Neuron (in vitro differentiated cells): ENCODE measurements around the gene PEF1.
"Not testable (repeated sequence)": the region's sequence is repeated elsewhere in the genome, so short reads cannot be mapped to it uniquely, and the experiment has no call there.

Experiments
- H2AFZ ChIP-seq: one replicate; pipeline ENCODE4 v1.6.1; 2013; ENCODE audit warnings: low read depth, mild to moderate bottlenecking, inconsistent platforms, low read length, moderate library complexity
- H3K27me3 ChIP-seq: one replicate; pipeline ENCODE4 v1.6.1; 2013; ENCODE audit warnings: low read length; ENCODE audit not compliant: insufficient read depth
- H3K36me3 ChIP-seq: one replicate; pipeline ENCODE4 v1.6.1; 2013; ENCODE audit warnings: low read length; ENCODE audit not compliant: insufficient read depth
- H3K4me1 ChIP-seq: one replicate; pipeline ENCODE4 v1.6.1; 2013; ENCODE audit warnings: low read length; ENCODE audit not compliant: insufficient read depth
- H3K4me3 ChIP-seq: 2 replicates; pipeline ENCODE4 v1.5.1; 2013; ENCODE audit warnings: mild to moderate bottlenecking, low read length, moderate library complexity
- H3K9me3 ChIP-seq: one replicate; pipeline ENCODE4 v1.6.1; 2013; ENCODE audit warnings: low read length

The PEF1 gene

GRCh38 chr1:31595836-31596736 is 48.6 kb downstream of the PEF1 start:
- H2AFZ ChIP-seq: no peak overlapping the region
- no peak overlapping the region for H3K4me3 ChIP-seq
- H3K27me3 ChIP-seq: peaks cover 24% of the 10 kb centered on the region
- no peaks in the 10 kb centered on the region for H3K36me3 ChIP-seq
- no peaks in the 10 kb centered on the region for H3K9me3 ChIP-seq
- no peaks in the 10 kb centered on the region for H3K4me1 ChIP-seq

DNA sequence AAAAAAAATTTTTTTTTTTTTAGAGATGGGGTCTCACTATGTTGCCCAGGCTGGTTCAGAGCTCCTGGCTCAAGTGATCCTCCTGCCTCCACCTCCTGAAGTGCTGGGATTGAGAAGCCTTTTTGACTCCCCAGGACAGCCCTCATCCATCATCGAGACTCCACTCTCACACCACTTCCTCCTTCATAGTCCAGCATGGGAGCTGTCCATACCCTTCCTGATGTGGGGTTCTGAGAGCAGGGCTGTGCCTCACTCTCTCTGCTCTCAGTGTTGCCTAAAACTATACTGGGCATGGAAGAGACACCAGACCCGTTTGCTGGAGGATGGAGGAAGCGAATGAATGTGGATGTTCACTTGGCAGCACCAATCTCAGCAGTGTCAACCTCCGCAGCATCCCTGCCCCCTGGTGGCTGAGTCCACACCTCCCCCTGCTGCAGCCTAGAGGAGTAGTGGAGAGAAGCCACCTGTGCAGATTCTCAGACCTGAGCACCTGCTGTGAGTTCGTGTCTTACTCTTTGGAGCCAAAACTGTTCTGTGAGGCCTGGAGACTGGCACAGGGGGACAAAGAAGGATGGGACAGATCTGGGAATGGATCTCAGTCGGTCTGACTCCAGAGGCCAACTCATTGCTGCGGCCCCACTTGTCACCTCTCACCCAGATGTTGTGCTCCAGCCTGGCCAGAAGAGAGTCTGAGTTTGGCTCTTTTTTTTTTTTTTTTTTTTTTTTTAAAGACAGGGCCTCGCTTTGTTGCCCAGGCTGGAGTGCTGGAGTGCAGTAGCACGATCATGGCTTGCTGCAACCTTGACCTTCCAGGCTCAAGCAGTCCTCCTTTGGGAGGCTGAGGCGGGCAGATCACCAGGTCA is 50.7 kb downstream of the PEF1 start:
- H3K4me1 ChIP-seq: no peaks in the 10 kb centered on the region
- no peaks in the 10 kb centered on the region for H3K9me3 ChIP-seq
- H3K36me3 ChIP-seq: no peaks in the 10 kb centered on the region
- H3K27me3 ChIP-seq: peaks cover 26% of the 10 kb centered on the region
- no peak overlapping the region for H3K4me3 ChIP-seq
- no peak overlapping the region for H2AFZ ChIP-seq

- Histone ChIP-seq H3K9me3 (no peaks in the 10 kb centered on the region), H3K4me3 (no peak overlapping the region), H3K36me3 (no peaks in the 10 kb centered on the region), H2AFZ (no peak overlapping the region), H3K27me3 (peaks cover 28% of the 10 kb centered on the region), H3K4me1 (no peaks in the 10 kb centered on the region)
Measured at GRCh38 chr1:31593136-31593665, 51.5 kb downstream of the PEF1 start.

- H3K27me3 ChIP-seq: peaks cover 27% of the 10 kb centered on the region
Measured at GRCh38 chr1:31592132-31592531, 52.5 kb downstream of the PEF1 start.

GRCh38 chr1:31591425-31592093 is 53.1 kb downstream of the PEF1 start:
- H3K27me3 ChIP-seq: peaks cover 27% of the 10 kb centered on the region
- H3K9me3 ChIP-seq: no peaks in the 10 kb centered on the region
- H3K36me3 ChIP-seq: no peaks in the 10 kb centered on the region
- H3K4me3 ChIP-seq: no peak overlapping the region
- no peaks in the 10 kb centered on the region for H3K4me1 ChIP-seq
- H2AFZ ChIP-seq: no peak overlapping the region

More at GRCh38 chr1:31592132-31592531, 52.5 kb downstream of the PEF1 start:
- Histone ChIP-seq H3K4me1 (no peaks in the 10 kb centered on the region), H3K36me3 (no peaks in the 10 kb centered on the region), H3K9me3 (no peaks in the 10 kb centered on the region), H2AFZ (no peak overlapping the region), H3K4me3 (no peak overlapping the region)

DNA sequence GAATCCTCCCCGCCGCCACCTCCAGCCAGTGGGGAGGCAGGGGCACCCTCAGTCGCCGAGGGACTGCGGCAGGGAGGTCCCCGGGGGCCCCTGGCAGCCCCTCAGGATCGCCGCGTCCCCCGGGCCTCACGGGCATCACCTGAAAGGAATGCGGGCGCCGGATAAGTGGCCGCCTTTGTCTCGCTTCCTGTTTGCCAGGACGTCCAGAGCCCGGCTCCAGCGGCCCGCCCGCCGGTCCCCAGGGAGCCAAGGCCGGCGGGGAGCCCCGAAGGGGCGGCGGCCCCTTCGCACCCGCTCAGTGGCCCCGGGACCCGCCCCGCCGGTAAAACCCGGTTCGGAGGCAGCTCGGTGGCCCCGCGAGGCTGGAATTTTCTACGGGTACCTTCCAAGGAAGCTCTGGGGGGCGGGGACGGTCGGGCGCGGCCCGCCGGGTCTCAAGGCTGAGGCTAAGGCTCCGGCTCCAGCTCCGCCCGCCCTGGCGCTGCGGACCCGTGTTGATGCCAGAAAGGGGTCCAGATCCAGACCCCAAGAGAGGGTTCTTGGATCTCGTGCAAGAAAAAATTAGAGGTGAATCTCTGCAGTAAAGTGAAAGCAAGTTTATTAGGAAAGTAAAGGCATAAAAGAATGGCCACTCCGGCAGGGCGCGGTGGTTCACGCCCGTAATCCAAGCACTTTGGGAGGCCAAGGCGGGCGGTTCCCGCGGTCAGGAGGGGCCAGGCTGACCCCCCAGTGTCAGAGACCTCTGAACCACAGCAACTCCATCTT is 55.7 kb downstream of the PEF1 start:
- H3K9me3 ChIP-seq: no peaks in the 10 kb centered on the region
- H3K4me1 ChIP-seq: no peaks in the 10 kb centered on the region
- no peaks in the 10 kb centered on the region for H3K36me3 ChIP-seq
- H3K27me3 ChIP-seq: peaks cover 42% of the 10 kb centered on the region
- no peak overlapping the region for H3K4me3 ChIP-seq
- H2AFZ ChIP-seq: no peak overlapping the region

DNA sequence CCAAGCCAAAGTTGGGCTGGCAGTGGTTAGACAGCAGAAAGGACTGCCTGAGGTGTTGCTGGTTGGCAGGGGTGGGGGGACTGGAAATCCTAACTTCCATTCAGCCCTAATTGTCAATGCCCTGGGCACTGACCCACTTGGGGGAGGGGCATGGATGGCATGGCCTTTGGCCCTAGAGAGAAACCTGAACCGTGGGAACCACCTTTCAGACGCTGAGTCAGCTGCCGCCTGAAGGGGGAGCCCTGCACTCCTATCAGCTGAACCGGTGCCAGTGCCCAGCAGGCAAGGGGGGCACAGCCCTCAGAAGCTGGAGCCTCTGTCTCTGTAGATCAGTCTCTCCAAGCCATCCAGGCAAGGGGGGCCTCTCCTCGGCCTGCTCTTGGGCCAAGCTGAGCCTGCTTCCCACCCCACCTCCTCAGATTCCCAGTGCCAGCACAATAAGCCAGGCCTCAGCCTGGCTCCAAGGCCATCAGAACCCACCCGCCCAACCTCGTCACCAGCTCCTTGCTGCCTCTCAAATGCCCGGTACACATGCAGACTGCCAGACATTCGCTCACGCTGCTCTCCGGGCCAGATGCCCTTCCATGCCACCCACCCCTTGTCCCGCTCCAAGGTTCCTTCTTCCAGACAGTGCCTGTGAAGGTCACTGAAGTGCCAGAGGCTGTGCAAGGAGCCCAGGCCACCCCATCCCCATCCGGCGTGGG is 56.8 kb downstream of the PEF1 start:
- Histone ChIP-seq H2AFZ (no peak overlapping the region), H3K4me3 (no peak overlapping the region), H3K9me3 (no peaks in the 10 kb centered on the region), H3K36me3 (no peaks in the 10 kb centered on the region), H3K27me3 (peaks cover 48% of the 10 kb centered on the region), H3K4me1 (no peaks in the 10 kb centered on the region)

DNA sequence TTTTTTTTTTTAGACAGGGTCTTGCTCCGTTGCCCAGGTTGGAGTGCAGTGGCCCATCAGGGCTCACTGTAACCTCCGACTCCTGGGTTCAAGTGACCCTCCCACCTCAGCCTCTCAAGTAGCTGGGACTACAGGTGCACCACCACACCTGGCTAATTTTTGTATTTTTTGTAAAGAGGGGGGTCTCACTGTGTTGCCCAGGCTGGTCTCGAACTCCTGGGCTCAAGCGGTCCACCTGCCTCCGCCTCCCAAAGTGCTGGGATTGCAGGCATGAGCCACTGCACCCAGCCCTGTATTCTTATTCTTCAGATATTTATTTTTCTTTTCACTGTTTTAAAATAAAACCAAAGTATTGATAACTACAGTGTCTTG is 57.4 kb downstream of the PEF1 start:
- peaks cover 43% of the 10 kb centered on the region for H3K27me3 ChIP-seq
- H2AFZ ChIP-seq, H3K36me3 ChIP-seq, H3K9me3 ChIP-seq, H3K4me3 ChIP-seq, H3K4me1 ChIP-seq: not testable (repeated sequence)

DNA sequence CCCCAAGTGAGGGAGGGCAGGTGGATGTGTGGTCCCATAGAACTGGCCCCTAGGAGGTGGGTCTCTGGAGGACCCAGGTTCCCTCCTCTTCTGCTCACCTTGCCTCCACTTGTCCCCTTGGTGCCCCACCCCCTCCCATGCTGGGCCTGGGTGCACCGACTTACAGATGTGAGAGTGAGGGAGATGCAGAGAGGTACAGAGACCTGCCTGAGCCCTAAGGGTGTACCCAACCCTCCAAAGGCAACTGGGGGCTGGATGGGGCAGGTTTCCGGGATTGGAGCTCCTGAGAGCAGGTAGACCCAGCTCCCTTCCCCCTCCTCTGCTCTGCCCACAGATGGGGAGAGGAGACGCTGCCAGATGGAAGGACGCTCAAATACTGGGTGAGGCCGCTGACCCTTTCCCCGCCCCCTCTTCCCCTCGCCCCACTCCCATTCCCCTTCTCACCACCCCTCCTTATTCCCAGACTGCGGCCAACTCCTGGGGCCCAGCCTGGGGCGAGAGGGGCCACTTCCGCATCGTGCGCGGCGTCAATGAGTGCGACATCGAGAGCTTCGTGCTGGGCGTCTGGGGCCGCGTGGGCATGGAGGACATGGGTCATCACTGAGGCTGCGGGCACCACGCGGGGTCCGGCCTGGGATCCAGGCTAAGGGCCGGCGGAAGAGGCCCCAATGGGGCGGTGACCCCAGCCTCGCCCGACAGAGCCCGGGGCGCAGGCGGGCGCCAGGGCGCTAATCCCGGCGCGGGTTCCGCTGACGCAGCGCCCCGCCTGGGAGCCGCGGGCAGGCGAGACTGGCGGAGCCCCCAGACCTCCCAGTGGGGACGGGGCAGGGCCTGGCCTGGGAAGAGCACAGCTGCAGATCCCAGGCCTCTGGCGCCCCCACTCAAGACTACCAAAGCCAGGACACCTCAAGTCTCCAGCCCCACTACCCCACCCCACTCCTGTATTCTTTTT is 58.0 kb downstream of the PEF1 start:
- H3K9me3 ChIP-seq: no peaks in the 10 kb centered on the region
- H3K4me1 ChIP-seq: no peaks in the 10 kb centered on the region
- H3K4me3 ChIP-seq: no peak overlapping the region
- no peak overlapping the region for H2AFZ ChIP-seq
- peaks cover 38% of the 10 kb centered on the region for H3K27me3 ChIP-seq
- no peaks in the 10 kb centered on the region for H3K36me3 ChIP-seq

GRCh38 chr1:31585736-31586365 is 58.8 kb downstream of the PEF1 start:
- H3K4me1 ChIP-seq: no peaks in the 10 kb centered on the region
- no peaks in the 10 kb centered on the region for H3K9me3 ChIP-seq
- H2AFZ ChIP-seq: no peak overlapping the region
- H3K4me3 ChIP-seq: no peak overlapping the region
- no peaks in the 10 kb centered on the region for H3K36me3 ChIP-seq
- peaks cover 40% of the 10 kb centered on the region for H3K27me3 ChIP-seq
